Hematopoietic multipotent progenitor cell treated with erythropoietin and hydrocortisone succinate and interleukin-3 and kit ligand, for 17 days (in vitro differentiated cells): ENCODE data around the gene CKB.
A peak's percentile ranks its signal among the peaks of the same experiment; 100 is the strongest.

Experiments
- DNase-seq: peaks from one replicate; pipeline ENCODE4 v3.0.0-alpha.2; 2015; ENCODE audit warnings: low spot score

CKB gene

GRCh38 chr14:103549361-103550311 is 27.0 kb upstream of the CKB start:
- DNase-seq: no peak

- no peak for DNase-seq
Measured at GRCh38 chr14:103548463-103549351, 26.1 kb upstream of the CKB start.

GRCh38 chr14:103547941-103548462 is 25.4 kb upstream of the CKB start:
- no peak for DNase-seq

GRCh38 chr14:103547455-103547940 is 24.9 kb upstream of the CKB start:
- no peak for DNase-seq

GRCh38 chr14:103546652-103547454 is 24.2 kb upstream of the CKB start:
- DNase-seq: peak; percentile 82

GRCh38 chr14:103545915-103546651 is 23.5 kb upstream of the CKB start:
- DNase-seq: no peak

GRCh38 chr14:103545219-103545914 is 22.7 kb upstream of the CKB start:
- no peak for DNase-seq

- DNase-seq: no peak
Measured at GRCh38 chr14:103544388-103545218, 22.0 kb upstream of the CKB start.

GRCh38 chr14:103543721-103544387 is 21.2 kb upstream of the CKB start:
- DNase-seq: no peak

GRCh38 chr14:103543140-103543539 is 20.5 kb upstream of the CKB start:
- DNase-seq: no peak

- no peak for DNase-seq
Measured at GRCh38 chr14:103542605-103543088, 20.0 kb upstream of the CKB start.

GRCh38 chr14:103541709-103542604 is 19.3 kb upstream of the CKB start:
- DNase-seq: no peak

- DNase-seq: no peak
Measured at GRCh38 chr14:103540821-103541708, 18.4 kb upstream of the CKB start.

GRCh38 chr14:103539056-103539825 is 16.6 kb upstream of the CKB start:
- DNase-seq: no peak

- no peak for DNase-seq
Measured at GRCh38 chr14:103538291-103539055, 15.8 kb upstream of the CKB start.
